Stomach (tissue), 4 donors: ENCODE results near the gene ARHGAP26.

Experiments
- EP300 ChIP-seq: sonication (generic); formaldehyde crosslinking; IDR thresholded peaks from one replicate; pipeline ENCODE4 v1.6.1; 2017; ENCODE audit warnings: antibody characterized with exemption
- POLR2A ChIP-seq, 4 donors: fragments of 450-650 bp; IDR thresholded peaks; one replicate each; pipeline ENCODE4 v1.6.1; 2016; ENCODE audit warnings: antibody characterized with exemption in 4 of 4, control low read depth in 2 of 4, mild to moderate bottlenecking in 1 of 4, moderate library complexity in 1 of 4
- POLR2AphosphoS5 ChIP-seq, 3 donors: sonication (generic); formaldehyde crosslinking; IDR thresholded peaks; one replicate each; pipeline ENCODE4 v1.6.1; 2016; ENCODE audit warnings: antibody characterized with exemption in 3 of 3
- TF ChIP-seq, protein P1 (sequence below), 7 experiments: fragments of 450-650 bp in 4 of 7; fragments of 200-600 bp in 3 of 7; sonication (generic) in 3 of 7; IDR thresholded peaks; one replicate each; pipeline ENCODE4 v1.5.1; 2016 to 2019; ENCODE audit warnings: antibody characterized with exemption in 7 of 7, control low read depth in 2 of 7, mild to moderate bottlenecking in 1 of 7

DNA sequence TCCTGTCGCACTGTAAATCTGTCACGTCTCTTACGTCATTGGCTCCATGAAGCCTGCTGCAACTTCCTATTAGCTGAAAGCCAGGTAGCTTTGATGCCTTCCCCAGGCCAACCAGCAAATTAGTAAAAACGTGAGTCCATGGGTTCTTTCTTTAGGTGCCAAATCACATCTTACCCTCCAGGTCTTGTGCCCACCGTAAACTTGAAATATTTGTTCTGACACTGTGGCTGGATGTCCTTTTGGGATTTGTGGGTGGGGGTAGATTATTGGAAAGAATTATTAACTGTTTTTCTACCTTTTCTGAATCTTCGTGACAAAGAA lies 460.5 kb downstream of the ARHGAP26 start:
- TF ChIP-seq POLR2A (IDR thresholded peaks at IDR 0.05), result no peak
- TF ChIP-seq, protein P1, sequence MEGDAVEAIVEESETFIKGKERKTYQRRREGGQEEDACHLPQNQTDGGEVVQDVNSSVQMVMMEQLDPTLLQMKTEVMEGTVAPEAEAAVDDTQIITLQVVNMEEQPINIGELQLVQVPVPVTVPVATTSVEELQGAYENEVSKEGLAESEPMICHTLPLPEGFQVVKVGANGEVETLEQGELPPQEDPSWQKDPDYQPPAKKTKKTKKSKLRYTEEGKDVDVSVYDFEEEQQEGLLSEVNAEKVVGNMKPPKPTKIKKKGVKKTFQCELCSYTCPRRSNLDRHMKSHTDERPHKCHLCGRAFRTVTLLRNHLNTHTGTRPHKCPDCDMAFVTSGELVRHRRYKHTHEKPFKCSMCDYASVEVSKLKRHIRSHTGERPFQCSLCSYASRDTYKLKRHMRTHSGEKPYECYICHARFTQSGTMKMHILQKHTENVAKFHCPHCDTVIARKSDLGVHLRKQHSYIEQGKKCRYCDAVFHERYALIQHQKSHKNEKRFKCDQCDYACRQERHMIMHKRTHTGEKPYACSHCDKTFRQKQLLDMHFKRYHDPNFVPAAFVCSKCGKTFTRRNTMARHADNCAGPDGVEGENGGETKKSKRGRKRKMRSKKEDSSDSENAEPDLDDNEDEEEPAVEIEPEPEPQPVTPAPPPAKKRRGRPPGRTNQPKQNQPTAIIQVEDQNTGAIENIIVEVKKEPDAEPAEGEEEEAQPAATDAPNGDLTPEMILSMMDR (IDR thresholded peaks at IDR 0.05), result no peak
- no peak for TF ChIP-seq POLR2AphosphoS5 (IDR thresholded peaks at IDR 0.05)
- TF ChIP-seq EP300, result no peak
